Colonic mucosa (tissue), 4 donors: ENCODE data around the gene AFAP1L1. TPM values are rescaled to one million over a fixed set of nuclear protein-coding genes. Genes with fewer than 3 reads are reported as not detected.

Source experiments
- DNase-seq: peaks from one replicate; pipeline ENCODE4 v3.0.0-alpha.2; 2020
- H3K27ac ChIP-seq: fragments of 200-600 bp; one replicate; pipeline ENCODE4 v1.8.0; 2021
- H3K27me3 ChIP-seq: fragments of 200-600 bp; one replicate; pipeline ENCODE4 v1.8.0; 2021
- H3K36me3 ChIP-seq: fragments of 200-600 bp; one replicate; pipeline ENCODE4 v1.8.0; 2021
- H3K4me1 ChIP-seq: fragments of 200-600 bp; one replicate; pipeline ENCODE4 v1.8.0; 2021; ENCODE audit warnings: mild to moderate bottlenecking
- H3K4me3 ChIP-seq: fragments of 200-600 bp; one replicate; pipeline ENCODE4 v1.8.0; 2021
- H3K9ac ChIP-seq, 2 donors: one replicate each; pipeline ENCODE4 v1.7.0; 2013; ENCODE audit warnings: control low read depth in 2 of 2, low read depth in 2 of 2, low read length in 2 of 2
- H3K9me3 ChIP-seq: fragments of 200-600 bp; one replicate; pipeline ENCODE4 v1.8.0; 2021
- CTCF ChIP-seq: fragments of 200-600 bp; IDR thresholded peaks from one replicate; pipeline ENCODE4 v1.8.0; 2022; ENCODE audit warnings: antibody characterized with exemption, mild to moderate bottlenecking
- intact Hi-C: fragments of 100-400 bp; cut with DNase I; formaldehyde crosslinking; loops from one replicate; pipeline ENCODE4 v1.14.1; 2022
- total RNA-seq, 2 donors: library from RNA; stranded (reverse); fragmentation: NEBNext Ultra II Directional in 1 of 2; extraction: Animal tissue kit (Norgen Biotek cat#: 25700) in 1 of 2; gene quantifications; one replicate each; pipeline ENCODE4 v1.2.1, GENCODE V29; 2021
- donor health status: healthy.
- donor health status: DM: no; HTN: no; CAD: no.
- donor health status: DM: no; HTN: no; CAD: no.

Gene AFAP1L1
- total RNA-seq, 2 donors from 2014 or later: 1.6 to 4.0 TPM

- H3K9ac ChIP-seq: no peak overlapping the region
- H3K4me1 ChIP-seq: no peaks in the 10 kb centered on the region
- no peaks in the 10 kb centered on the region for H3K27me3 ChIP-seq
- H3K4me3 ChIP-seq: no peak overlapping the region
- H3K27ac ChIP-seq: no peak overlapping the region
- TF ChIP-seq CTCF: no peak
- DNase-seq: no peak
- H3K36me3 ChIP-seq: no peaks in the 10 kb centered on the region
- intact Hi-C loops: no loop called here
- H3K9me3 ChIP-seq: no peaks in the 10 kb centered on the region
Observed at GRCh38 chr5:149340920-149341319, 69.3 kb downstream of the AFAP1L1 start.

GRCh38 chr5:149341876-149342275 is 70.2 kb downstream of the AFAP1L1 start:
- Histone ChIP-seq H3K27me3 (no peaks in the 10 kb centered on the region), H3K4me1 (no peaks in the 10 kb centered on the region), H3K27ac (no peak overlapping the region), H3K36me3 (no peaks in the 10 kb centered on the region), H3K4me3 (no peak overlapping the region), H3K9me3 (no peaks in the 10 kb centered on the region), H3K9ac (no peak overlapping the region)
- intact Hi-C loops: no loop called here
- DNase-seq: no peak
- TF ChIP-seq CTCF: no peak

- TF ChIP-seq CTCF: no peak
- intact Hi-C loops: no loop called here
- Histone ChIP-seq H3K27me3 (no peaks in the 10 kb centered on the region), H3K4me1 (no peaks in the 10 kb centered on the region), H3K9me3 (no peaks in the 10 kb centered on the region), H3K4me3 (no peak overlapping the region), H3K27ac (no peak overlapping the region), H3K36me3 (peaks cover 9% of the 10 kb centered on the region), H3K9ac (no peak overlapping the region)
- DNase-seq: no peak
Observed at GRCh38 chr5:149344151-149344550, 72.5 kb downstream of the AFAP1L1 start.

- intact Hi-C loops: no loop called here
- Histone ChIP-seq H3K27me3 (no peaks in the 10 kb centered on the region), H3K36me3 (peaks cover 19% of the 10 kb centered on the region), H3K9ac (peak within 1 kb of the TSS; percentile 76 to 84), H3K4me1 (no peaks in the 10 kb centered on the region), H3K9me3 (no peaks in the 10 kb centered on the region), H3K27ac (peak within 1 kb of the TSS; percentile 88), H3K4me3 (peak within 1 kb of the TSS; percentile 83)
- TF ChIP-seq CTCF: no peak
- DNase-seq: peak; percentile 97
Observed at GRCh38 chr5:149345147-149345891, 73.7 kb downstream of the AFAP1L1 start, which contains the start of gene GRPEL2. TSS of gene GRPEL2 (plus strand) at chr5:149345499. CDS start at chr5:149345540, 41 bp downstream.

GRCh38 chr5:149345892-149346222 is 74.2 kb downstream of the AFAP1L1 start:
- Histone ChIP-seq H3K4me1 (no peaks in the 10 kb centered on the region), H3K27ac (peak overlapping the region; percentile 88), H3K36me3 (peaks cover 19% of the 10 kb centered on the region), H3K27me3 (no peaks in the 10 kb centered on the region), H3K4me3 (peak overlapping the region; percentile 83), H3K9ac (peak overlapping the region; percentile 76 to 84), H3K9me3 (no peaks in the 10 kb centered on the region)
- intact Hi-C loops: no loop called here
- no peak for TF ChIP-seq CTCF
- no peak for DNase-seq
